NCI-H1092 (cell line): ENCODE measurements around the gene ABLIM3.

Experiments used
- DNase-seq: peaks from one replicate; lab custom pipeline; 2025; lab: John Stamatoyannopoulos, UW

The ABLIM3 gene

GRCh38 chr5:149141224-149141956 is at the start of gene ABLIM3:
Gene ABLIM3, plus strand, starts transcription at chr5:149141493. Its CDS starts 603 bp downstream, at chr5:149142096.
- no peak for DNase-seq

GRCh38 chr5:149093625-149094024 is 47.7 kb upstream of the ABLIM3 start:
- no peak for DNase-seq

- DNase-seq: no peak
Observed at GRCh38 chr5:149094996-149095395, 46.3 kb upstream of the ABLIM3 start.

GRCh38 chr5:149099920-149100319 is 41.4 kb upstream of the ABLIM3 start:
- no peak for DNase-seq

- DNase-seq: no peak
Observed at GRCh38 chr5:149100331-149100730, 41.0 kb upstream of the ABLIM3 start.

GRCh38 chr5:149108651-149109280 is 32.5 kb upstream of the ABLIM3 start:
- no peak for DNase-seq

GRCh38 chr5:149110406-149110805 is 30.9 kb upstream of the ABLIM3 start:
- DNase-seq: no peak

- DNase-seq: no peak
Observed at GRCh38 chr5:149113669-149114068, 27.6 kb upstream of the ABLIM3 start.

- DNase-seq: no peak
Observed at GRCh38 chr5:149114403-149115312, 26.6 kb upstream of the ABLIM3 start.

GRCh38 chr5:149117970-149118369 is 23.3 kb upstream of the ABLIM3 start:
- no peak for DNase-seq

- DNase-seq: no peak
Observed at GRCh38 chr5:149118463-149118862, 22.8 kb upstream of the ABLIM3 start.

- no peak for DNase-seq
Observed at GRCh38 chr5:149121145-149121544, 20.1 kb upstream of the ABLIM3 start.

- DNase-seq: no peak
Observed at GRCh38 chr5:149123211-149123610, 18.1 kb upstream of the ABLIM3 start.

GRCh38 chr5:149125386-149125891 is 15.9 kb upstream of the ABLIM3 start:
- no peak for DNase-seq

GRCh38 chr5:149126906-149127305 is 14.4 kb upstream of the ABLIM3 start:
- DNase-seq: no peak

GRCh38 chr5:149127394-149127955 is 13.8 kb upstream of the ABLIM3 start:
- DNase-seq: no peak

- no peak for DNase-seq
Observed at GRCh38 chr5:149128023-149128875, 13.0 kb upstream of the ABLIM3 start.

- DNase-seq: no peak
Observed at GRCh38 chr5:149129181-149129580, 12.1 kb upstream of the ABLIM3 start.

- no peak for DNase-seq
Observed at GRCh38 chr5:149130121-149130914, 11.0 kb upstream of the ABLIM3 start.

GRCh38 chr5:149132474-149132873 is 8.8 kb upstream of the ABLIM3 start:
- no peak for DNase-seq
